HEK293 (cell line): ENCODE measurements around the gene PDK2.
"Not testable (repeated sequence)": the region's sequence is repeated elsewhere in the genome, so short reads cannot be mapped to it uniquely, and the experiment has no call there.

Source experiments
- CTCF ChIA-PET: fragments of 350-600 bp; formaldehyde crosslinking; extraction: SDS; loops from one replicate; lab custom pipeline; 2021; ENCODE audit warnings: antibody characterized with exemption; lab: Yijun Ruan, JAX
- POLR2A ChIA-PET: fragments of 300-600 bp; formaldehyde crosslinking; extraction: SDS; loops from one replicate; lab custom pipeline; 2020; ENCODE audit warnings: antibody characterized with exemption, inconsistent platforms; lab: Yijun Ruan, JAX
- H3K27ac ChIP-seq: fragments of 200-500 bp; sonication (Bioruptor generic); 2 replicates; pipeline ENCODE4 v1.5.1; 2014; ENCODE audit warnings: low read depth, low read length, control low read depth, inconsistent platforms; ENCODE audit errors: extremely low read depth
- H3K36me3 ChIP-seq, 2 experiments: fragments of 200-500 bp in 1 of 2; sonication (Bioruptor generic) in 1 of 2; 1 replicate in 1 of 2; 2 replicates in 1 of 2; pipeline ENCODE4 v1.5.1; 2014 to 2017; ENCODE audit warnings: inconsistent platforms in 2 of 2, low read length in 2 of 2; ENCODE audit not compliant: control insufficient read depth in 2 of 2, insufficient read depth in 1 of 2
- H3K4me1 ChIP-seq: fragments of 200-500 bp; sonication (Bioruptor generic); 2 replicates; pipeline ENCODE4 v1.5.1; 2014; ENCODE audit warnings: mild to moderate bottlenecking, low read length, inconsistent platforms; ENCODE audit not compliant: control insufficient read depth, insufficient read depth
- H3K4me3 ChIP-seq: 2 replicates; pipeline ENCODE4 v1.5.1; 2011; ENCODE audit warnings: low read depth, mild to moderate bottlenecking, control low read depth, low read length, moderate library complexity
- H3K9me3 ChIP-seq: fragments of 200-500 bp; sonication (Bioruptor generic); 2 replicates; pipeline ENCODE4 v1.5.1; 2014; ENCODE audit warnings: low read depth, low read length, inconsistent platforms; ENCODE audit not compliant: control insufficient read depth, insufficient read depth
- FEZF1 ChIP-seq: fragments of 450-650 bp; formaldehyde crosslinking; IDR thresholded peaks from 2 replicates; pipeline ENCODE4 v1.5.1; 2016; ENCODE audit warnings: missing biosample characterization, missing genetic modification characterization
- MZF1 ChIP-seq: fragments of 450-650 bp; formaldehyde crosslinking; IDR thresholded peaks from 2 replicates; pipeline ENCODE4 v1.5.1; 2017; ENCODE audit warnings: missing biosample characterization, missing genetic modification characterization, borderline replicate concordance
- PRDM6 ChIP-seq: fragments of 450-650 bp; formaldehyde crosslinking; IDR thresholded peaks from 2 replicates; pipeline ENCODE4 v1.5.1; 2017; ENCODE audit warnings: missing biosample characterization, missing genetic modification characterization
- SALL2 ChIP-seq: fragments of 450-650 bp; formaldehyde crosslinking; IDR thresholded peaks from 2 replicates; pipeline ENCODE4 v1.5.0; 2017; ENCODE audit warnings: missing biosample characterization, mild to moderate bottlenecking, missing genetic modification characterization, borderline replicate concordance
- SP2 ChIP-seq: fragments of 450-650 bp; formaldehyde crosslinking; IDR thresholded peaks from 2 replicates; pipeline ENCODE4 v1.5.1; 2016; ENCODE audit warnings: missing biosample characterization, missing genetic modification characterization
- ZBTB17 ChIP-seq: fragments of 450-650 bp; formaldehyde crosslinking; IDR thresholded peaks from 2 replicates; pipeline ENCODE4 v1.5.1; 2016; ENCODE audit warnings: missing biosample characterization, missing genetic modification characterization
- ZFHX2 ChIP-seq: fragments of 450-650 bp; formaldehyde crosslinking; conservative IDR thresholded peaks from 2 replicates; pipeline ENCODE4 v1.5.1; 2016; ENCODE audit warnings: missing biosample characterization, missing genetic modification characterization
- ZNF114 ChIP-seq: fragments of 450-650 bp; formaldehyde crosslinking; IDR thresholded peaks from 2 replicates; pipeline ENCODE4 v1.5.0; 2017; ENCODE audit warnings: missing biosample characterization, missing genetic modification characterization
- ZNF404 ChIP-seq: fragments of 450-650 bp; formaldehyde crosslinking; IDR thresholded peaks from 2 replicates; pipeline ENCODE4 v1.5.1; 2017; ENCODE audit warnings: missing biosample characterization, missing genetic modification characterization
- ZNF558 ChIP-seq: fragments of 450-650 bp; formaldehyde crosslinking; IDR thresholded peaks from 2 replicates; pipeline ENCODE4 v1.5.1; 2016; ENCODE audit warnings: missing biosample characterization, missing genetic modification characterization
- TF ChIP-seq, protein P1 (sequence below): fragments of 450-650 bp; formaldehyde crosslinking; IDR thresholded peaks from 2 replicates; pipeline ENCODE4 v1.5.1; 2016; ENCODE audit warnings: missing biosample characterization, missing genetic modification characterization
- TF ChIP-seq, protein P2 (sequence below): fragments of 450-650 bp; formaldehyde crosslinking; IDR thresholded peaks from 2 replicates; pipeline ENCODE4 v1.5.1; 2016; ENCODE audit warnings: missing biosample characterization, missing genetic modification characterization
- TF ChIP-seq, protein P3 (sequence below): fragments of 450-650 bp; formaldehyde crosslinking; IDR thresholded peaks from 2 replicates; pipeline ENCODE4 v1.5.1; 2016; ENCODE audit warnings: missing biosample characterization, missing genetic modification characterization
- TF ChIP-seq, protein P4 (sequence below): fragments of 450-650 bp; formaldehyde crosslinking; IDR thresholded peaks from 2 replicates; pipeline ENCODE4 v1.5.1; 2016; ENCODE audit warnings: missing biosample characterization, missing genetic modification characterization

PDK2 gene

GRCh38 chr17:50060951-50061712, 34.0 kb upstream of the PDK2 start:
- no peaks in the 10 kb centered on the region for H3K36me3 ChIP-seq
- no peak overlapping the region for H3K27ac ChIP-seq
- TF ChIP-seq, protein P1, sequence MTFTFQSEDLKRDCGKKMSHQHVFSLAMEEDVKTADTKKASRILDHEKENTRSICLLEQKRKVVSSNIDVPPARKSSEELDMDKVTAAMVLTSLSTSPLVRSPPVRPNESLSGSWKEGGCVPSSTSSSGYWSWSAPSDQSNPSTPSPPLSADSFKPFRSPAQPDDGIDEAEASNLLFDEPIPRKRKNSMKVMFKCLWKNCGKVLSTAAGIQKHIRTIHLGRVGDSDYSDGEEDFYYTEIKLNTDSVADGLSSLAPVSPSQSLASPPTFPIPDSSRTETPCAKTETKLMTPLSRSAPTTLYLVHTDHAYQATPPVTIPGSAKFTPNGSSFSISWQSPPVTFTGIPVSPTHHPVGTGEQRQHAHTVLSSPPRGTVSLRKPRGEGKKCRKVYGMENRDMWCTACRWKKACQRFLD (tag by site-specific recombination) = no peak
- TF ChIP-seq ZNF114 (tag by site-specific recombination) = no peak
- TF ChIP-seq, protein P2, sequence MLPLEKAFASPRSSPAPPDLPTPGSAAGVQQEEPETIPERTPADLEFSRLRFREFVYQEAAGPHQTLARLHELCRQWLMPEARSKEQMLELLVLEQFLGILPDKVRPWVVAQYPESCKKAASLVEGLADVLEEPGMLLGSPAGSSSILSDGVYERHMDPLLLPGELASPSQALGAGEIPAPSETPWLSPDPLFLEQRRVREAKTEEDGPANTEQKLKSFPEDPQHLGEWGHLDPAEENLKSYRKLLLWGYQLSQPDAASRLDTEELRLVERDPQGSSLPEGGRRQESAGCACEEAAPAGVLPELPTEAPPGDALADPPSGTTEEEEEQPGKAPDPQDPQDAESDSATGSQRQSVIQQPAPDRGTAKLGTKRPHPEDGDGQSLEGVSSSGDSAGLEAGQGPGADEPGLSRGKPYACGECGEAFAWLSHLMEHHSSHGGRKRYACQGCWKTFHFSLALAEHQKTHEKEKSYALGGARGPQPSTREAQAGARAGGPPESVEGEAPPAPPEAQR (tag by site-specific recombination) = no peak
- TF ChIP-seq, protein P3, sequence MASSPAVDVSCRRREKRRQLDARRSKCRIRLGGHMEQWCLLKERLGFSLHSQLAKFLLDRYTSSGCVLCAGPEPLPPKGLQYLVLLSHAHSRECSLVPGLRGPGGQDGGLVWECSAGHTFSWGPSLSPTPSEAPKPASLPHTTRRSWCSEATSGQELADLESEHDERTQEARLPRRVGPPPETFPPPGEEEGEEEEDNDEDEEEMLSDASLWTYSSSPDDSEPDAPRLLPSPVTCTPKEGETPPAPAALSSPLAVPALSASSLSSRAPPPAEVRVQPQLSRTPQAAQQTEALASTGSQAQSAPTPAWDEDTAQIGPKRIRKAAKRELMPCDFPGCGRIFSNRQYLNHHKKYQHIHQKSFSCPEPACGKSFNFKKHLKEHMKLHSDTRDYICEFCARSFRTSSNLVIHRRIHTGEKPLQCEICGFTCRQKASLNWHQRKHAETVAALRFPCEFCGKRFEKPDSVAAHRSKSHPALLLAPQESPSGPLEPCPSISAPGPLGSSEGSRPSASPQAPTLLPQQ (tag by site-specific recombination) = no peak
- 0 out of 2 replicates have a peak, but pooled peaks have one; percentile 10 for TF ChIP-seq SP2 (tag by site-specific recombination)
- no peak for TF ChIP-seq ZBTB17
- no peak for TF ChIP-seq PRDM6
- 0 out of 2 replicates have a peak, but pooled peaks have one; percentile 19 for TF ChIP-seq ZFHX2 (tag by site-specific recombination)
- TF ChIP-seq FEZF1 (tag by site-specific recombination) = no peak
- TF ChIP-seq, protein P4, sequence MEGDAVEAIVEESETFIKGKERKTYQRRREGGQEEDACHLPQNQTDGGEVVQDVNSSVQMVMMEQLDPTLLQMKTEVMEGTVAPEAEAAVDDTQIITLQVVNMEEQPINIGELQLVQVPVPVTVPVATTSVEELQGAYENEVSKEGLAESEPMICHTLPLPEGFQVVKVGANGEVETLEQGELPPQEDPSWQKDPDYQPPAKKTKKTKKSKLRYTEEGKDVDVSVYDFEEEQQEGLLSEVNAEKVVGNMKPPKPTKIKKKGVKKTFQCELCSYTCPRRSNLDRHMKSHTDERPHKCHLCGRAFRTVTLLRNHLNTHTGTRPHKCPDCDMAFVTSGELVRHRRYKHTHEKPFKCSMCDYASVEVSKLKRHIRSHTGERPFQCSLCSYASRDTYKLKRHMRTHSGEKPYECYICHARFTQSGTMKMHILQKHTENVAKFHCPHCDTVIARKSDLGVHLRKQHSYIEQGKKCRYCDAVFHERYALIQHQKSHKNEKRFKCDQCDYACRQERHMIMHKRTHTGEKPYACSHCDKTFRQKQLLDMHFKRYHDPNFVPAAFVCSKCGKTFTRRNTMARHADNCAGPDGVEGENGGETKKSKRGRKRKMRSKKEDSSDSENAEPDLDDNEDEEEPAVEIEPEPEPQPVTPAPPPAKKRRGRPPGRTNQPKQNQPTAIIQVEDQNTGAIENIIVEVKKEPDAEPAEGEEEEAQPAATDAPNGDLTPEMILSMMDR (tag by site-specific recombination) = no peak
- TF ChIP-seq ZNF404 = no peak
- TF ChIP-seq MZF1 (tag by site-specific recombination) = no peak
- TF ChIP-seq SALL2 (tag by site-specific recombination) = no peak
- TF ChIP-seq ZNF558 = no peak
- no peak overlapping the region for H3K4me3 ChIP-seq
- H3K4me1 ChIP-seq = peaks cover 5% of the 10 kb centered on the region
- ChIA-PET POLR2A (no interaction called here), CTCF (interaction anchor here (0.6 to 5.2 kb wide), 7 partner anchors 18 to 60 kb away, joined by 3 to 28 read pairs (median 3); no protein-coding TSS in a partner anchor)
- no peaks in the 10 kb centered on the region for H3K9me3 ChIP-seq

- H3K4me3 ChIP-seq, H3K9me3 ChIP-seq, POLR2A ChIA-PET, H3K4me1 ChIP-seq, H3K27ac ChIP-seq, H3K36me3 ChIP-seq: not testable (repeated sequence)
- CTCF ChIA-PET = interaction anchor here (0.7 to 5.2 kb wide), 3 partner anchors 32 to 236 kb away, joined by 3 to 28 read pairs (median 5); no protein-coding TSS in a partner anchor
These were observed 33.5 kb upstream of the PDK2 start for GRCh38 chr17:50061713-50062045.
